Endothelial cell of umbilical vein (primary cell): ENCODE data around the gene HNRNPA1L2.
"Not testable (repeated sequence)": the region's sequence is repeated elsewhere in the genome, so short reads cannot be mapped to it uniquely, and the experiment has no call there.

Experiments used
- CTCF ChIP-seq, 2 donors: IDR thresholded peaks; 1 replicate in 1 of 2; 2 replicates in 1 of 2; pipeline ENCODE4 v1.5.1; 2011; ENCODE audit warnings: low read length in 2 of 2, mild to moderate bottlenecking in 2 of 2, moderate library complexity in 2 of 2, control low read depth in 1 of 2, inconsistent platforms in 1 of 2, low read depth in 1 of 2; ENCODE audit not compliant: insufficient read depth in 1 of 2; ENCODE audit errors: extremely low read depth in 1 of 2
- POLR2A ChIP-seq: IDR thresholded peaks from 2 replicates; pipeline ENCODE4 v1.6.1; 2012; ENCODE audit warnings: low read depth, mild to moderate bottlenecking, control low read depth, low read length

GRCh38 chr13:52593175-52593574 is 49.1 kb upstream of the HNRNPA1L2 start:
- not testable (repeated sequence) for TF ChIP-seq CTCF (IDR thresholded peaks at IDR 0.05; ENCODE audit: extremely low read depth in 1 of 2, insufficient read depth in 1 of 2, low read depth in 1 of 2, low read length in 2 of 2); POLR2A
